ENCODE measurements around the gene VWA1. TPM values are rescaled to one million over a fixed set of nuclear protein-coding genes. Genes with fewer than 3 reads are reported as not detected.

VWA1 gene
- total RNA-seq, 2 donors from 2014 or later, result 1.3 to 7.7 TPM

DNA sequence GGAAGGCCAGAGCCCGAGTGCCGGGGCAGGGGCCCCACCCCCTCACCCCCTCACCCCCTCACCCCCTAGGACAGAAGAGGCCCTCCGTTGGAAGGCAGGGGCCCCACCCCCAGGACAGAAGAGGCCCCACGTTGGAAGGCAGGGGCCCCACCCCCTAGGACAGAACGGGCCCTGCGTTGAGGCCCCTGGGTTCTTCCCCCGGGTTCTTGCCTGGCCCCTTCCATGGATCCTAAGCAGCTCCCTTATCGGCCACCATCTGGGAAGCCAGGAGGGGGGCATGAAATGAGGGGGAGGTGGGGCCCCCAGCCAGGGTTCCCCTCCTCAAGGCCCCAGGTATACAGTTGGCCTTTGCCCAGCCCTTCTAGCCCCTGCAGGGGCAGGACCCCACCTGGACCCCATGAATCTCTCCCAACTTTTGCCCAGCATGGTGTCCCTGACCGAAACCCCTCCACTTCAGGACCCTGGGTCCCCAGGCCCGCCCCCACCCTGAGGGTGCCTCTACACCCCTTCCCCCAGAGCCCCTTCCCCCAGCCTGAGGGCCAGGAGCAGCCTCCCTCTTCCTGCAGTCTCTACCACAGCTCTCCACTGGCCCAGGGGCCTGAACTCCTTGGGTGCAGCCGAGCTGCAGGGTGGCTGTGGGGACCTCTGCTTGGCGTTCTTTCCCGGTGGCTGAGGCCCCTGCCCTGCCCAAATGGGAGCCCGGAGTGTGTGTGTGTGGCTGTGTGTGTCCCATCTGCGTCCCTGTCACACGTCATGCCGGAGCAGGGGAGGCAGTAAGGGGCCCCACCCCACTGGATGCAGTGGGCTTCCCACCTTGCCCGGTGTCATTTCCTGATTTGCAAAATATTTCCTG, 4.3 kb upstream of the VWA1 start:
- DNase-seq (ENCODE audit: low spot score), result no peak
- Mint-ChIP-seq H3K27ac (no peak overlapping the region), H3K4me3 (no peak overlapping the region), H3K36me3 (no peaks in the 10 kb centered on the region), H3K9me3 (no peaks in the 10 kb centered on the region), H3K27me3 (peaks cover 0 to 15% of the 10 kb centered on the region in 2 donors), H3K4me1 (ENCODE audit: low read depth in 2 of 2) (peaks cover 0 to 5% of the 10 kb centered on the region in 2 donors)
- no peak for ATAC-seq

DNA sequence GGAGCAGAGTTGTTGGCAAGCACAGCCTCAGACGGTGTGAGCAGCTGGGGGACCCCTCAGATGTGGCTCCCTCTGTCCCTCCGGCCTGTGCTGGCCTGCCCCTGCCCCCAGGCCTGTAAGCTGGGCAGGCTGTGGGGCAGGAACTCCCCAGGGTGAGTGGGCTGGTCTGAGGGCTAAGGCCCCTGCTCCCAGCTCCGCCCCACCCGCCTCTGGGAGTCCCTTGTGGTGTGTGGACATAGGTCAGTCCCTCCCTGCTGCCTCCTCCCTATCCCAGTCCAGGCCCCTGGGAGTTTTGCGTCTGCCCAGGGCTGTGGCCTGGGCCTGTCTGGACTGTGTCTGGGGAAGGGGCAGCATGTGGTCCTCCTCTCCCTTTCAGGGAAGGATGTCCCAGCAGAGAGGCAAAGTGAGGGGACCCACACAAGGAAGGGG, 3.6 kb upstream of the VWA1 start:
- ATAC-seq (no peak), DNase-seq (ENCODE audit: low spot score) (no peak)
- peaks cover 0 to 7% of the 10 kb centered on the region in 2 donors for H3K4me1 Mint-ChIP-seq (ENCODE audit: low read depth in 2 of 2)
- H3K27me3 Mint-ChIP-seq, result peaks cover 0 to 15% of the 10 kb centered on the region in 2 donors
- no peaks in the 10 kb centered on the region for H3K9me3 Mint-ChIP-seq
- no peaks in the 10 kb centered on the region for H3K36me3 Mint-ChIP-seq
- no peak overlapping the region for H3K4me3 Mint-ChIP-seq
- H3K27ac Mint-ChIP-seq, result no peak overlapping the region

DNA sequence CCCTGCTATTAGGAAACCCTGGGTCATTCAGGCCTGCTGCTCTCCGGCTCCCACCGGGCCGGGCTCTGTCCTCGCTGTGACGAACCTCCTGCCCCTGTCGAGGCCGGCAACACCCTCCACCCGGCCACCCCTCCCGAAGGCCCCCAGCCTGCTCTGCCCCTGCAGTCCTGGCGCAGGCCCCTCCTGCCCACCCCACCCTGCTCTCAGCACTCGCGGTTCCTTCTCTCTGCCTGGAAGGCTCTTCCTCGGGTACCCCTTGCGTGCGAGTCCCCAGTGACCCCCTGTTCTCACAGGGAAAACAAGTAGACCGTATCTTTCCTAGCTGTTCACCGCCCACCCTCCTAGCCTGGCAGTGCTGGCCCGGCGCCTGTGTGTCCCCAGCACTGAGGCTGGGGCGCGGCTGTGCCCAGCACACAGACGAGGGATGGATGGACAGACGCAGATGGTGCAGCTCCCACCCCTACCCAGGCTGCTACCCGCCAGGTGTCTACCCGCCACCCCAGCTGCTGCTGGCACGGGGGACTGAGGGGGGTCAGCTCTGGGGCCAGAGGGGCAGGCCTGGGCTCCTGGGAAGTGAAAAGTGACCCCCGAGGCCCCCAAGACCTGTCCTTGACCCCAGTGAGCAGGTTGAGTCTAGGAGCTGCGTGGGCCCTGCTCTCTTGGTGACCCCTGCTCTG, 3.1 kb upstream of the VWA1 start:
- H3K4me1 Mint-ChIP-seq (ENCODE audit: low read depth in 2 of 2), result peaks cover 0 to 7% of the 10 kb centered on the region in 2 donors
- DNase-seq (ENCODE audit: low spot score) (peak; percentile 58), ATAC-seq (no peak)
- no peak overlapping the region for H3K27ac Mint-ChIP-seq
- no peaks in the 10 kb centered on the region for H3K36me3 Mint-ChIP-seq
- peaks cover 0 to 15% of the 10 kb centered on the region in 2 donors for H3K27me3 Mint-ChIP-seq
- no peak overlapping the region for H3K4me3 Mint-ChIP-seq
- no peaks in the 10 kb centered on the region for H3K9me3 Mint-ChIP-seq

DNA sequence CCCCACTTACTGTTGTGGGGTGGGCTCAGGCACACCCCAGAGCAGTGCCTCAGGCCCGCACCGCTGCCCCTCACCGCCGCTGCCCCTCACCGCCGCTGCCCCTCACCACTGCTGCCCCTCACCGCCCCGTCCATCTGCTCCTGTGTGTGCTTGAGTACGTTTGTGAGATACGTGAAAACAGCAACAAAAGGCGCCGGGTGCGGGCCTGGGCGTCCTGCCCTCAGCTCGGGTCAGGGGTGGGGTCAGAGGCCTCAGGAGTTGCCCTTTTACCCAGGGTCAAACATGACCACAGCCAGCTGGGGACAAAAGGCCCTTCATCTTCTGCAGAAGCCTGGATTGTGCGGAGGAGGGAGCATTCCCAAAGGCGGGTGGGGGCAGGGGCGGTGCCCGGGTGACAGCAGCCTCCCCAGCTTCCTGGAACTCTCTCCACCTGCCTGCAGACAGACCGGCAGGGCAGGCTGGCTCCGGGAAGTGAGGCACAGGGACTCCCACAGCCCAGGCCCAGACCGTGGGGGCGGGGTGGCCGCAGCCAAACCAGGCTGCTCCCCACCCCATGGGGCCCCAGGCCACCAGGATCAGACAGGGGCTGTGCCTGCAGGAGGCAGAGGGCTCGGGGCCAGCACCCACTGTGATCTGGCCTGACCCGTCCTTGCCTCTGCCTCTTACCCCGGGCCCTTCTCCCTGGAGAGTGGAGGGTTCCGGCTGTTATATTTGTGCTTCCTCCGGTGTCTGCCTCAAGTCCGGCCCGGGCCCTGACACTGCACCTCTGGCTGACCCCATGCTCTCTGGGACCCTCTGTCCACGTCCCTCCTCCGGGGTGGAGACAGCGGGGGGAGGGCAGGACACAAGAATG, 2.3 kb upstream of the VWA1 start:
- Mint-ChIP-seq H3K27me3 (peaks cover 0 to 15% of the 10 kb centered on the region in 2 donors), H3K4me3 (no peak overlapping the region), H3K27ac (no peak overlapping the region), H3K4me1 (ENCODE audit: low read depth in 2 of 2) (peaks cover 0 to 7% of the 10 kb centered on the region in 2 donors), H3K9me3 (no peaks in the 10 kb centered on the region), H3K36me3 (no peaks in the 10 kb centered on the region)
- peak; percentile 59 for DNase-seq (ENCODE audit: low spot score)
- no peak for ATAC-seq

DNA sequence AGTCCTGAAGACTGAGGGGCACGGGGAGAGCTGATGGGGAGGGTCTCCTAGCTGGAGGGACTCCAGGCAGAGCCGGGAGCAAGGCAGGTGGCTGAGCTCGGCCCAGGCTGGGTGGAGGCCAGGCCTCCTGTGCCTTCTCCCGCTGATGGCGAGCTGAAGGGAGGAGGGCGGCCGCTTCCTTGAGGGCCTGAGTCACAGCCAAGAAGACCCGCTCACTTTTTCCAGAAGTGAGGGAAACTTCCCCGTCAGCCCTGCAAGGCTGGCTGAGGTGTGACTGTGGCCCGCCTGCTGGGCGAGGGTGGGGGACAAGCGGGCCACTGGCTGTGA, 1.7 kb upstream of the VWA1 start:
- Mint-ChIP-seq H3K36me3 (no peaks in the 10 kb centered on the region), H3K27me3 (peaks cover 0 to 12% of the 10 kb centered on the region in 2 donors), H3K4me3 (no peak overlapping the region), H3K4me1 (ENCODE audit: low read depth in 2 of 2) (peaks cover 0 to 3% of the 10 kb centered on the region in 2 donors), H3K9me3 (no peaks in the 10 kb centered on the region), H3K27ac (no peak overlapping the region)
- ATAC-seq, result peak in 1 of 2 donors; percentile 5
- DNase-seq (ENCODE audit: low spot score), result peak; percentile 54

DNA sequence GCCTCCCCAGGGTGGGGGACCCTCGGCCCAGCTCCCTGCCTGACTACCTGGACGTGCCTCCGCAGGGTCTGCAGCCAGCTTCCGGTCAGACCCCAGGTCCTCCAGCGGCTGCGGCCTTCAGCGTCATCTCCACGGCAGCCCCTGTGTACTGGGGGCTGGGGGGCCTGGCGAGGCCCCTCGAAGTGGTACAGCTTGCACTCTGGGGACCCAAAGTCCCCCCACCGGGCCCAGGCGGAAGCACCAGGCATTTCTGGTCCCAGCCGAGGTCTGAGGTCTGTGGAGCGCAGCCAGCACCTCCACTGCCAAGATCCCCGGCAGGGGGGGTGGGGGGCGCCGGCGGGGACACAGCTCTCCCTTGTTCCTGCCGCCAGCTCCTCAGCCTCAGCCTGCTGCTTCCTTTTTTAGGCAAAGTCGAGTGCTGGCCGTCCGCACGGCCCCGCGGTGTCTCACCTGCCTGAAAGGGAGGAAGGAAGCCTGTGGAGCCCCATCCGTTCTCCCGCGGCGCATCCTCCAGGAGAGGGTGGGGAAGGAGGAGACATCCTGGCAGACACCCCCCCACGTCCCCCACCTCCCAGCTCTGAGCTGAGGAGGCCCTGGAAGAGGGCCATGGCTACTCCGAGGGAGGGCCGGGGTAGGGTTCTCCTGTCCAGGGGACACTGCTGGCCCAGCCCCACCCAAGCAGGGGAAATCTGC, 1.2 kb upstream of the VWA1 start:
- no peak for ATAC-seq
- H3K4me3 Mint-ChIP-seq, result no peak overlapping the region
- no peaks in the 10 kb centered on the region for H3K9me3 Mint-ChIP-seq
- DNase-seq (ENCODE audit: low spot score), result peak; percentile 49
- H3K27ac Mint-ChIP-seq, result no peak overlapping the region
- H3K4me1 Mint-ChIP-seq (ENCODE audit: low read depth in 2 of 2), result peaks cover 0 to 3% of the 10 kb centered on the region in 2 donors
- H3K36me3 Mint-ChIP-seq, result no peaks in the 10 kb centered on the region
- H3K27me3 Mint-ChIP-seq, result peaks cover 0 to 12% of the 10 kb centered on the region in 2 donors

DNA sequence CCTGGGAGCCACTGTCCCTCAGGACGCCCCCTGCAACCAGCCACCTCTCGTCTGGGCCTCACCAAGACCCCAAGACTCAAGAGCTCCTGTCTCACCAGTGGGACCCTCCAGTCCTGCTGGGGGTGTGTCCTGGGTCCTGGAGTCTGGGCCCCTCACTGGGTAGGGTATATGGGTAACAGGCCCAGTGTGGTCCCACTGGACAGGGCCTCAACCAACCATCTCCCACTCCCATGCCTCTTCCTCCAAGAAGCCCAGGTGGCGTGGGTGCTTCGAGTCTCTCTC, 725 bp upstream of the VWA1 start:
- Mint-ChIP-seq H3K27ac (no peak overlapping the region), H3K4me3 (no peak overlapping the region)

DNA sequence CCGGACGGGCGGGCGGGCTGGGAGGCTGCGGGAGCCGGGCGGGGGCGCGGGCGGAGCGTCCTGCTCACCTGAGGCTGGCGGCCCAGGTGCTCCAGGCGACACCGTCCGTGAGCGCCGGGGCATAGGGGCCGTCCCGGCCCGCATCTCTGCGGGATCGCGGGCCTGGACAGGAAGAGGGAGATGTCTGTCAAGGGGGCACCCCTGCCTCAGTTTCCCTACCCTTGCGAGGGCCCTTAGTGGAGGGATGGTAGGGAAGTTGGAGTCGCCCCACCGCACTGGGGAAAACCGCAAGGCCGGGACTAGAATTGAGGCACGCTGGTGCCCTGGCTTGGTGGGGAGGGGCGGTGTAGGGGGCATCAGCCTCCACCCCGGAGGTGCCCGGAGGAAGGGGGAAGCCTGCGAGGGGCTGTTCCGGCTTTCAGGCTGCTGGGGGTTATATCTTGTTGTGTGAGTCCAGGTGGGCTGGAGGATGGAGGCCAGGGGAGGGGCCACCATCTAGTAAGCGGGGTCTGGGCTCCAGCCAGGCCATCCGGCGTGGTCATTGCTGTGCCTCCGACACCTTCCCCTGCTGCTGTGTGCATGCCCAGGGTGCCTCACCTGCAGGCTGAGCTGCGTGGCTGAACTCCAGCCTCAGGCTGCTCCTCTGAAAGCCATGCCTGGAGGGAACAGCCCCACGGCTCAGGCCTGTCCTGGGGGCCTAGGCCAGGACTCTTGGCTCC, 580 bp downstream of the VWA1 start:
- DNase-seq (ENCODE audit: low spot score) (peak; percentile 46), ATAC-seq (no peak)
- Mint-ChIP-seq H3K27me3 (peaks cover 0 to 6% of the 10 kb centered on the region in 2 donors), H3K4me1 (ENCODE audit: low read depth in 2 of 2) (peaks cover 0 to 3% of the 10 kb centered on the region in 2 donors), H3K36me3 (no peaks in the 10 kb centered on the region), H3K9me3 (no peaks in the 10 kb centered on the region), H3K27ac (no peak overlapping the region), H3K4me3 (peak overlapping the region; percentile 57)

More for the DNA sequence above, 725 bp upstream of the VWA1 start:
- ATAC-seq (no peak), DNase-seq (ENCODE audit: low spot score) (peak; percentile 38)
- no peaks in the 10 kb centered on the region for H3K9me3 Mint-ChIP-seq
- peaks cover 0 to 10% of the 10 kb centered on the region in 2 donors for H3K27me3 Mint-ChIP-seq
- H3K36me3 Mint-ChIP-seq, result no peaks in the 10 kb centered on the region
- peaks cover 0 to 3% of the 10 kb centered on the region in 2 donors for H3K4me1 Mint-ChIP-seq (ENCODE audit: low read depth in 2 of 2)

DNA sequence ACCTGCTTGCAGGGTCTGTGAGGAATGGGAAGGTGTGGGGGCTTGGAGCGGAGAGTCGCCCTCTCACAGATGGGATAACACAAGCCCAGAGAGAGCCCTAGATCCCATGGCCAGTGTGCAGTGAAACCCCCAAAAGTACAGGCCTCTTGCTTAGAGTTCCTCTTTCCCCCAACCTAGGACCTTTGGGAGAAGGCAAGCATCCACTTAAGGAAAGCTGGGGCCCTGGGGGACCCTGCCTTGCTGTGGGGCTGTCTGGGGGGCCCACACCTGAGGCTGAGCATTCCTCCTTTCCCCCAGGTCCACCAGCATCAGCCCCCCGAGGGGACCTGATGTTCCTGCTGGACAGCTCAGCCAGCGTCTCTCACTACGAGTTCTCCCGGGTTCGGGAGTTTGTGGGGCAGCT, 1.1 kb downstream of the VWA1 start:
- peaks cover 0 to 6% of the 10 kb centered on the region in 2 donors for H3K27me3 Mint-ChIP-seq
- H3K36me3 Mint-ChIP-seq, result no peaks in the 10 kb centered on the region
- H3K9me3 Mint-ChIP-seq, result no peaks in the 10 kb centered on the region
- ATAC-seq, result no peak
- peak; percentile 8 for DNase-seq (ENCODE audit: low spot score)
- H3K4me1 Mint-ChIP-seq (ENCODE audit: low read depth in 2 of 2), result peaks cover 0 to 3% of the 10 kb centered on the region in 2 donors
- H3K27ac Mint-ChIP-seq, result no peak overlapping the region
- peak overlapping the region; percentile 57 for H3K4me3 Mint-ChIP-seq

DNA sequence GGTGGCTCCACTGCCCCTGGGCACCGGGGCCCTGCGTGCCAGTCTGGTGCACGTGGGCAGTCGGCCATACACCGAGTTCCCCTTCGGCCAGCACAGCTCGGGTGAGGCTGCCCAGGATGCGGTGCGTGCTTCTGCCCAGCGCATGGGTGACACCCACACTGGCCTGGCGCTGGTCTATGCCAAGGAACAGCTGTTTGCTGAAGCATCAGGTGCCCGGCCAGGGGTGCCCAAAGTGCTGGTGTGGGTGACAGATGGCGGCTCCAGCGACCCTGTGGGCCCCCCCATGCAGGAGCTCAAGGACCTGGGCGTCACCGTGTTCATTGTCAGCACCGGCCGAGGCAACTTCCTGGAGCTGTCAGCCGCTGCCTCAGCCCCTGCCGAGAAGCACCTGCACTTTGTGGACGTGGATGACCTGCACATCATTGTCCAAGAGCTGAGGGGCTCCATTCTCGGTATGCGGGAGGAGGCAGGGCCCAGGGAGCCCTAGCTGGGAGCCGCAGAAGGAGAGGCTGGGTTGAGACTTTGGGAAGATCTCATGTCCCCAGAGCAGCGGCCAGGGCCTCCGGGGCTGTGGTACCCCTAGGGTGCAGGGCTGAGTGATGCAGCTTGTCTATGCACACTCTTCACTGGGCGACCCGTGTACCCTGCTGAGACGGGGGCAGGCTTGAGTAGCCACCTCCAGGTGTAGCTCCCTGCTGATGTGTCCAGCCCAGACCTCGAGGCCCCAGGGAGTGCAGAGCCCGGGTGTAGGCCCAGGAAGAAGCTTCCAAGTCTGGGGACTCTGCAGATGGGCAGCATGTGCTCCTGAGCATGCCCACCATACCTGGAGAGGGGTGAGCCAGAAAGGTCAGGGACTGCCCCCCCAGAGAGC, 1.8 kb downstream of the VWA1 start:
- no peak overlapping the region for H3K27ac Mint-ChIP-seq
- H3K27me3 Mint-ChIP-seq, result peaks cover 0 to 6% of the 10 kb centered on the region in 2 donors

DNA sequence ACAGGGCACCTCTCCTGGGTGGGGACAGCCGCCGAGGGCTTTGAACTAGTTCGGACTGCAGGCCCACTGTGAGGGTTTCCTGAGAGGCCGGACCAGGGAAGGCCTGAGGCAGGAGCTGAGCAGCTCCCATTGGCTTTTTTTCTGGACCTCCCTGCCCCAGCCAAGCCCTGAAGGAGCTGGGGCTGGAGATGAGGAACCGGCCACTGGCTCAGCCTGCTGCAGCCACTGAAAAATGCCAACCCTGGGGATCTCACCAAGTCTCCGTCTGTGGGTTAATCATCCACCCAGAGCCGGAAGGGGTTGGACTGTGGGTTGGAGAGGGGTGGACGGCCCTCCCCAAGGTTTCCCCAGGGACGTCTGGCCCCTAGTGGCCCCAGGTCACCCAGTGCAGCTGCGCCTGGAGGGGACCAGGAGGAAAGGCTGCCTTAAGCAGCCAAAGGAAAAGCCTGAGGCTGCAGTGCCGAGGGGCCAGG, 2.5 kb downstream of the VWA1 start:
- H3K27me3 Mint-ChIP-seq, result peaks cover 0 to 6% of the 10 kb centered on the region in 2 donors
- no peaks in the 10 kb centered on the region for H3K36me3 Mint-ChIP-seq
- ATAC-seq (no peak), DNase-seq (ENCODE audit: low spot score) (peak; percentile 58)
- no peaks in the 10 kb centered on the region for H3K9me3 Mint-ChIP-seq
- H3K4me3 Mint-ChIP-seq, result no peak overlapping the region
- H3K4me1 Mint-ChIP-seq (ENCODE audit: low read depth in 2 of 2), result peaks cover 0 to 3% of the 10 kb centered on the region in 2 donors
- H3K27ac Mint-ChIP-seq, result no peak overlapping the region

More for the DNA sequence above, 1.8 kb downstream of the VWA1 start:
- DNase-seq (ENCODE audit: low spot score) (peak; percentile 60), ATAC-seq (no peak)
- Mint-ChIP-seq H3K4me1 (ENCODE audit: low read depth in 2 of 2) (peaks cover 0 to 3% of the 10 kb centered on the region in 2 donors), H3K4me3 (no peak overlapping the region), H3K36me3 (no peaks in the 10 kb centered on the region), H3K9me3 (no peaks in the 10 kb centered on the region)

Measured in natural killer cell treated with Interleukin-12 subunit alpha and Interleukin-12 subunit beta and Interleukin-15 and Interleukin-18, amount 100 ng/mL, for 72 hours (primary cell).